ENCODE measurements around the gene APRT.
A peak's percentile ranks its signal among the peaks of the same experiment; 100 is the strongest.
"Not testable (repeated sequence)": the region's sequence is repeated elsewhere in the genome, so short reads cannot be mapped to it uniquely, and the experiment has no call there.

Gene APRT

GRCh38 chr16:88806491-88807111 is 5.1 kb downstream of the APRT start:
- no peak for DNase-seq

DNA sequence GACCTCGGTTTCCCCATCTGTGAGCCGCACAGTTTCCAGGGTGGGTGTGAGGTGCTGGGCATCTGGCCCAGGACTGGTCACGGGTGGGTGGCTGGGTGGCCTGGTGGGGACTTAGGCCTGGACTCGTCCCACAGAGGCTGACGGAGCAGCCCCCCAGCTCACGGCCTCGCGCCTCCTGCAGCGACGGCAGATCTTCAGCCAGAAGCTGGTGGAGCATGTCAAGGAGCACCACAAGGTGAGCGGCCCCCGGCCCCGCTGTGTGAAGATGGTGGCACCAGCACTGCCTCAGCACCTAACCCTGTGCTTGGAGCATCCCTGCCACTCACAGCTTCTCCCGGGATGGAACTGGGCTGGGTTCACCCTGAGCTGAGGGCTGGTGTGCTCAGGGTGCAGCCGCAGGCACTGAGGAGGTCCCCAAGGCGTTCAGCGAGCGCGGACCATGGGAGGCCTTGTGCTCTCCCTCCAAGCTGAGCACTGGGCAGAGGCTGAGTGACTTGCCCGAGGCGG is 5.8 kb downstream of the APRT start:
- DNase-seq, result no peak

DNA sequence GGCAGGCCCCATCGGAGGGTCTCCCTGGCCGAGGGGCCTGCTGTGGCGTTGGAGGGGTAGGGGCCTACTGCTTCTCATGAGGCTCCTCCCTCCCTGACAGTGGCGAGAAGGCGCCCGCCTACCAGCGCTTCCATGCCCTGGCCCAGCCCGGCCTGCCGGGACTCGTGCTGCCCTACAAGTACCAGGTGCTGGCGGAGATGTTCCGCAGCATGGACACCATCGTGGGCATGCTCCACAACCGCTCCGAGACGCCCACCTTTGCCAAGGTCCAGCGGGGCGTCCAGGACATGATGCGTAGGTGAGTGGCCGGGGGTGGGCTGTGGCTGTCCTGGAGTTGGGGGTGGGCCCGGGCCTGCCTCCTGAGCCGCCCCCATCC is 6.4 kb downstream of the APRT start:
- DNase-seq, result no peak

GRCh38 chr16:88804552-88805339 is 7.0 kb downstream of the APRT start:
- DNase-seq, result no peak

DNA sequence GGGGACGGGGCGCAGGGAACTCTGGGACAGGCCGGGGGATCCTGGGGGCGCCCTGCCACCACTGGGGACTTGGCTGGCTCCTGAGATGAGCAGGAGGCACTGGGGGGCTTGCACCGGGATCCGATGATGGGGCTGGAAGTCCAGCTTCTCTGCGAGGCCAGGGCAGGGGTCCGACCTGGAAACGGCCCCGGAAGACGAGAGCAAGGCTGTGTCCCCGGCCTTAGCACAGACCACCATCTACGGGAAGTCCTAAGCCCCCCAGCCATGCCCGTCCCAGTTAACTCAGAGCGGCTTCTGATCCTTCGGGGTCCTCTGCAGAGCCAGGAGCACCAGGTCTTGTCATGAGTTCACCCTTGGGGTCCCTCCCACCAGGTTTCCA is 7.6 kb downstream of the APRT start:
- DNase-seq, result no peak

DNA sequence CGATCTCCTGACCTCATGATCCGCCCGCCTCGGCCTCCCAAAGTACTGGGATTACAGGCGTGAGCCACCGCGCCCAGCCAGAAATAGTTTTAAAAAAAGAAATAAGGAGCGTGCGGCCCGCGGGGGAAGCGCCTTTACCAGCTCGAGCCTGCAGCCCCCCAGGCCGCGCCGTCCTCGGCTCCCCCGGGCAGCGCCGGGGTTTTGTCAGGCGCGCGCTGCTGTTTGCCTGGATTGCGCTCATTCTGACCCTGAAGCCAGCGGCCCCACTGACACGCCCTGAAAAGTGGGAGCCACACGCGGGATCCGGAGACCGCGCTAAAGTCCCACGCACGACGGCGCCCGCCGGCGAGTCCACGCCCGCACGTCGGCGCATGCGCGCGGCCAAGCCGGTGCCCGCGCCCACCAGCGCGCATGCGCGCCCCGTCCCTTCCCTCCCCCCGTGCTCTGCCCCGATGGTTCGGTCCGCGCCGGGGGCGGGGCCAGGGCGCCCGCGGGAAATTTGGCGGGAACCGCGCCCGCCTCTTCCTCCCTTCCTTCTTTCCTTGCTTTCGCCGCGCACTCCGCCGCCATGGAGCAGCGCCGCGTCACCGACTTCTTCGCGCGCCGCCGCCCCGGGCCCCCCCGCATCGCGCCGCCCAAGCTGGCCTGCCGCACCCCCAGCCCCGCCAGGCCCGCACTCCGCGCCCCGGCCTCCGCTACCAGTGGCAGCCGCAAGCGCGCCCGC is 8.3 kb downstream of the APRT start, which contains the start of gene CDT1:
TSS of gene CDT1 (plus strand) at position 526 of the 724 bp plus-strand sequence. CDS start at position 569, 43 bp downstream.
- peak; percentile 91 for DNase-seq

- DNase-seq, result no peak
These were observed 11.5 kb downstream of the APRT start for GRCh38 chr16:88800277-88800592.

DNA sequence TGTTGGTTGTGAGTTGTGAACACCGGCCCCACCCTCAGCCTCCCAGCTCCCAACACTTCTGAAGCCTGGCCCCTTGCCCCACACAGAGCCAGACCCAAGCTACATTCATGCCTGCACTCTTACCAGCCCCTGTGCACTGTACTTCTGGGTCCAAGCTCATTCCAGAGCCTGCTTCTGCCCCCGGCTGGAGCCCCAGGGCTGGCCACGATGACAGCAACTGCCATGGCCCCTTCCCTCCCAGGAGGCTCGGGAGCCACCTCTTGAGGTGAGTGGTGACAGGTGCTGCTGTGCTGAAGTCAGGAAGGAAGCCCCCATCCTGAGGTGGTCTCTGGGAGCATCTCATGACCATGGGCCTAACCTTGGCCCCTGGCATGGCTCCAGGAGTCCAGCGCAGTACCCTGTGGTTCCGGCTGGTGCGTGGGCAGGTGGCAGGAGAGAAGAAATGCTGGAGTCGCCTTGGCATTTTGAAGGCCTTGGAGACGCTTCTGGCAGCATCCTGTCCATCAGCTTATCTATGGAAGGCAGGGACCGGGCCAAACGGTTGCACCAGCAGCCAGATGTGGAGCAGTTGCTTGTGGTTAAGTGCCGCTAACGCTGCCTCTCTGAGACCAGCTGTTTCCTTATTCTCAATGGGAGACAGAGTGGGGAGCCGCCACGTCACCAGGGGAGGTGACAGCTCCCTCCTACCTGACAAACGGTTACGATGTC is 12.0 kb downstream of the APRT start:
- peak; percentile 95 for DNase-seq

GRCh38 chr16:88798772-88799455 is 12.8 kb downstream of the APRT start:
- DNase-seq, result peak; percentile 63

DNA sequence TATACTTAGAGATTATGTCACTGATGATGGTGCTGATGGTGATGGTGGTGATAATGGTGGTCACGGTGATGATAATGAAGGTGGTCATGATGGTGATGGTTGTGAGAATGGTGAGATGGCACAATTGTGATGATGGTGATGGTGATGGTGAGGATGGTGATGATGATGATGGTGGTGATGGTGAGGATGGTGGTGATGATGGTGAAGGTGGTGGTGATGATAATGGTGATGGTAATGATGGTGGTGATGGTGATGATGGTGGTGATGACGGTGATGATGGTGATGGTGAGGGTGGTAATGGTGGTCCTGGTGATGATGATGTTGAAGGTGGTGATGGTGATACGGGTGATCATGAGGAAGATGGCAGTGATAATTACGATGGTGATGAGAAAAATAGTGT is 13.7 kb downstream of the APRT start:
- DNase-seq, result no peak

- DNase-seq, result no peak
These were observed 15.4 kb downstream of the APRT start for GRCh38 chr16:88796278-88796677.

GRCh38 chr16:88793251-88793954 is 18.3 kb downstream of the APRT start:
- no peak for DNase-seq

GRCh38 chr16:88792668-88793250 is 19.0 kb downstream of the APRT start:
- no peak for DNase-seq

DNA sequence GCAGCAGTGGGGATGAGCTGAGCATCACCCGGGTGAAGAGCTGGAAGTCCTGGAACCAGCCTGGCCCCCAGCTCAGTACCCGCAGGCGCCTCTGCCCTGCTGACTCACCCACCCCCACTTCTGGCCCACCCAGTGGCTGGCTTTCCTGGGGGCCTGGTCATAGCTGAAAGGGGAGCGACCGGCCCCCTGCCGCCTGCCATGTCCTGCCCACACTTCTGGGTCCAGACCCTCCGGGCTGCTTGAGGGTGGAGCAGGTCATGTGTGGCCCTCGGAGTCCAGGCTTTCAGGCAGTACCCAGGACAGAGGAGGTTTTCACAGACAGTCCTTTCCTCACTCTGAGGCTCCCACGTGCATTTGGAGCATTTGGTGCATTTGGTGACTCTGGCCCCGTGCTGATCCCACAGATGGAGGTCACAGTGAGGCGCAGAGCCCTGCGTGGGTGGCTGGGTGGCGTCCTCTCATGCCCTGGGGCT is 19.6 kb downstream of the APRT start:
- DNase-seq, result no peak

DNA sequence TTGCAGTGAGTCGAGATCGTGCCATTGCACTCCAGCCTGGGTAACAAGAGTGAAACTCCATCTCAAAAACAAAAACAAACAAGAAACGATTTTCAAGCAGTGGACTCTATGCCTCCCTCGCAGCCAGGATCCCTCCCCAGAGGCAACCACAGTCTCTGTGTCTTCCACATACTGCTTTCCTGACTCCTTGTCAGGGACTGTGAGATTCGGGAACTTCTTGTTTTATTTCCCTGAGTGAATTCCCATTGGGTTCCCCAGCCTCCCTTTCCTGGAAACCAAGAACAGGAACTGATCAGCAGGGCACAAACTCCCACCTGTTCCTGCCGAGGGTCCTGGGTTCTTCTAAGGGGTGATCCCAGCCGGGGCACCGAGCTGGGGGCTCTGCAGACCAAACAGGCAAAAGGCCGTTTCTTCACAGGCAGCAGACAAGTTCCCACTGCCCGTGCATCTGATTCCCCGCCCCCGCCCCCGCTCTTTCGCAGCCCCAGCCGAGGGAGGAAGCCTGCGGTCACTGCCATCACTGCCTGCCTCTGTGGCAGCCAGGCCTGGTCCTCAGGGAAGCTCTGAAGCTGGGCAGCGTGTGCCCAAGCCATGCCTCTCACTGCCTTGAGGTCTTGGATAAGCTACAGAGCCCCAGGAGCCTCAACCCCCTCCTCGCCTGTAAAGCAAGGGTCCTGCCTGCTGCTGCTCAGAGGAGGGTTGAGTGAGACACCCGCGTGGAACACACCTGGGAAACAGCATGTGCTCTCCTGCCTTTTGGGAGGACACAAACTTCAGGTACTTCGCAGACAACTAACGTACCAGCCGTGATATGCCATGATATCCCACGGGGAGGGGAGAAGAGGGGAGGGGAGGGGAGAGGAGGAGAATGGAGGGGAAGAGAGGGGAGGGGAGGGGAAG is 21.2 kb downstream of the APRT start:
- peak; percentile 81 for DNase-seq

- no peak for DNase-seq
These were observed 22.1 kb downstream of the APRT start for GRCh38 chr16:88789594-88789993.

DNA sequence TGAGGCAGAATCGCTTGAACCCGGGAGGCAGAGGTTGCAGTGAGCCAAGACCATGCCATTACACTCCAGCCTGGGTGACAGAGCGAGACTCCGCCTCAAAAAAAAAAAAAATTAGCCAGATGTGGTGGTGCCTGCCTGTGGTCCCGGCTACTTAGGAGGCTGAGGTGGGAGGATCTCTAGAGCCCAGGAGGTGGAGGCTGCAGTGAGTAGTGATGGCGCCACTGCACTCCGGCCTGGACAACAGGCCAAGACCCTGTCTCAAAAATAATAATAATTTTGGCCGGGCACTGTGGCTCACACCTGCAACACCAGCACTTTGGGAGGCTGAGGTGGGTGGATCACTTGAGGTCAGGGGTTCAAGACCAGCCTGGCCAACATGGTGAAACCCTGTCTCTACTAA is 23.0 kb downstream of the APRT start:
- DNase-seq, result not testable (repeated sequence)

- DNase-seq, result no peak
These were observed 24.0 kb downstream of the APRT start for GRCh38 chr16:88787579-88788314.

DNA sequence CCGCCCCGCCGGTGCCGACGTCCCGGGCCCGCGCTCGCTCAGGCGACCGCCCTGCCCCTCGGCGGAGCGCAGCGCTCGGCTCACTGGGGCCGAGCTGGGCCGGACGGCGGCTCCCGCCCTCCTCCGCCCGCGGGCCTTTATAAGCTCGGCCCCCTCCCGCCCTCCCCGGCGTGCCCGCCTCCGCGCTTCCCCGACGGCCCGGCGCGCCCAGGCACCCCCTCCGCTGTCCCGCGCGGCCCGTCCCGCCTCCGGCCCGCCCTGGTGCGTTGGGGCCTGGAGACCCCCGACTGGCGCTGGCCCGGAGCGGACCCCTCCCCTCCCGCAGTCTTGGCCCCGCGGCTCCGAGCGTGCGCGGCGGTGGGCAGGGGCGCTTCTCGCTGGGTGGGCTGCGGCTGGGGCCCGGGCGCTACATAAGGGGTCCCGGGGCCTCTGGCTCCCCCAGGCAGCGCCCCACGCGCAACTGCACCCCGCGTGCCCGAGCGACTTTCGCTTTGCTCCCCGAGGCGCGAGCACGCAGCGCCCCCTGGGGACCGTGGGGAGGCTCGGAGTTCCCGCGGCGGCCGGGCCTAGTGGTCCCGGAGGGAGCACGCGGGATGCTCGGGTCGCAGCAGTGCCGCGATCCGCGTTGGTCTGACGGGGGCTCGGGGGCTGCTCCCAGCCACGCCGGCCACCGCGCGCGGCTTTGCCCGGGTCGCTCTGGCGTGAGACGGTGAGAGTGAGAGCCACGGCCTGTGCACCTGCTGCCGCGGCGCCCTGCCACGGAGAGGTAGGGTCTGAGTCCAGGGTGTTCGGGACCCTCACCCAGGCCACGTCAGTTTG is 26.4 kb downstream of the APRT start, which contains the start of gene PIEZO1:
TSS of gene PIEZO1 (minus strand) at position 115 of the 819 bp plus-strand sequence. CDS start 256 bp downstream, outside the sequence.
- peak; percentile 74 for DNase-seq
